ENCODE data around the gene HDAC5.

- TF ChIP-seq POLR2A (IDR thresholded peaks at IDR 0.05) (no peak), CTCF (IDR thresholded peaks at IDR 0.05) (no peak)
These were observed 32.0 kb downstream of the HDAC5 start for GRCh38 chr17:44091200-44091997.
